ENCODE results near the gene XPO6.

Gene XPO6

DNA sequence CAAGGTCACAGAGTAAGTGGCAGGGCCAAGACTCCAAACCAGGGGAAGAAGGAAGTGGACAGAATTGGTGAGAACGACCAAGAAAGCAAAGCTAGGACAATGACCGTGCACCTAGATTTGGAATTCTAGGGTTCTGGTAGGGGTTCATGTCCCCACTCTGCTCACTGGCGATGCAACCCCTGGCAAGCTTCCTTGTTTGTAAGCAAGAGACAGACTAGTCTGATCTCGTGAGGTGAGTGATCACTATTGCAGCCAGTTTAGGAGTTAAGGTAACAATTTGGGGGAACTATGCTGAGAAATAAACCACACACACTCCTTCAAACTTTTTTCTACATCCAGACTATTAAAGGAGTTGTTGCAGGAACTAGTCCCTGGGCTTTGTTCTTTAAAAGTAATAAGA, 48.1 kb downstream of the XPO6 start:
- TF ChIP-seq GATA3 (IDR thresholded peaks at IDR 0.05; ENCODE audit: low read depth, low read length) (no peak), GATA2 (IDR thresholded peaks at IDR 0.05; ENCODE audit: low read depth, low read length) (no peak)

DNA sequence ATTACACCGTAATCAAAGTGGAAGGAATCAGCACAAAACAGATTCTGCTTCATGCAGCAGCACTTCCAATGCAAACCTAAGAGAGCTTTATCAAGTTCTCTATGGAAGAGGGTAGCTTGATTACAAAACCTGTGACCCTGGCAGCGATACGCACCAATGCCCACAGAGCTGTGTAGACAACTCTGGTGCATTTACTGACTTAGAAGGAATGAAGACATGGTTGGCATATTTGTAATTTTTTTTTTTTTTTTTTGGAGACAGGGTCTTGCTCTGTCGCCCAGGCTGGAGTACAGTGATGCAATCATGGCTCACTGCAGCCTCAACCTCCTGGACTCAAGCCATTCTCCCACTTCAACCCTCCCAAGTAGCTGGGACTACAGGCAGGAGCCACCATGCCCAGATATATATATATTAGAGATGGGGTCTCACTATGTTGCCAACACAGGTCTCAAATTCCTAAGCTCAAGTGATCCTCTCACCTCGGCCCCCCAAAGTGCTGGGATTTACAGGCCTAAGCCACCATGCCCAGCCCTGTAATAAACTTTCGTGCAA, 49.4 kb downstream of the XPO6 start:
- TF ChIP-seq GATA2 (IDR thresholded peaks at IDR 0.05; ENCODE audit: low read depth, low read length): no peak
- TF ChIP-seq GATA3 (IDR thresholded peaks at IDR 0.05; ENCODE audit: low read depth, low read length): no peak

DNA sequence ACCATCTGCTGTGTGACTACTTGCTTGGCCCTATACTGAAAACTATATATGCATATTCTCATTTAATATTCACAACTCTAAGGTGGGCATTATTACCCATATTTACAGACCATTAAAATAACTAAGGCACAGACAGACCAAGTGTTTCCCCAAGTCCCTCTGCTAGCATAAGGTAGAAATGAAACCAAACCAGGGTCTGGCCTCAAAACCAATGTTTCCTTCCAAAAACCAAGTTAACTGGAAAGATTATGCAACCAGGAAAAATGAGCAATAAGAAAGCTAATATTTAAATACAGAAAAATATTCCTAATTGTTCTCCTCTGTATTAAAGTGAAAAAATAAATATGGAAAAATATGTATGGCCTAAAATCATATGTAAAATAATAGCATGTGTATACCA, 50.1 kb downstream of the XPO6 start:
- TF ChIP-seq GATA2 (IDR thresholded peaks at IDR 0.05; ENCODE audit: low read depth, low read length): no peak
- TF ChIP-seq GATA3 (IDR thresholded peaks at IDR 0.05; ENCODE audit: low read depth, low read length): no peak

DNA sequence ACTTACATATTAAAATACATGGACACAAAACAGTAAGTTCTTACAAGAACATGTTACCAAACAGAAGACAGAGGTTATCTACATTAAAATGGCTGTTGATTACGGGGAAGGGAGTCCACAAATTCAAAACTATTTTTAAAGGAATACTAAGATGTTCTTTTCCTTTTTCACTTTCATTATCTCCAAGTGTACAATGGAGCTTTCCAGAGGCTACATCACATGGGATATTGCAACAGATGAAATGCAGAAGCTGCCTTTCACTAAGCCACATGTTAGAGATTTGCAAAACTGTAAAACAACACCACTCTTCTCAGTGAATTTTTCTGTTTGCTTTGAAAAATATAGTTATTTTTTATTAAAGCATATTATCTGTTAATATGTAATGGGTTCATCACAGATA, 53.6 kb downstream of the XPO6 start:
- no peak for TF ChIP-seq GATA3 (IDR thresholded peaks at IDR 0.05; ENCODE audit: low read depth, low read length)
- TF ChIP-seq GATA2 (IDR thresholded peaks at IDR 0.05; ENCODE audit: low read depth, low read length): no peak

DNA sequence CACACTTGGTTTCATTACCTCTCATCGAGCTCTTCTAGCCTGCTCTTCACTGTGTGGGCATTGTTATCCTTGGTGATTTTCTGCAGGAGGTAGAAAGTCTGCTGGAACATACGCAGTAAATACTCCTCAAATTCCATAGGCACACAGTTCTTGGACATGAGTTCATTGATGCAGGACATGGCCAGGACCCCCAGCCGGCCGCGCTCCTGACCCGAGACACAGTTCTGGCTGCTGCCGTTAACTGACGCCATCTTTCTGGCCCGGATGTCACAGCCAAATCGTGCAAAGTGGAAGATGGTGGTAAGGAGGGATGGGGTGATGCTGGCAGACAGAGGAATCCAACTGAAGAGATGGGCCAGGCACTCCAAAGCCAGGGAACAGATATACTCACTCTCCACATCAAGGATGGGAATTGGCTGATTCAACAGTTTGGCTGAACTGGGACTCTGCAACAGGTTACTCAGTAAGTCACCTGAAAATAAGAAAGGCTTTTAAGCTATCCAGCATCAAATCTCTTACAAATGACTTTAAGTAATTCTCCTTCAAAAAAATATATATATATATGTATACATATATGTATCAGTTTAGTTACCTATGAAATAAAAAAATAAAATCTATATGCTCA, 55.6 kb downstream of the XPO6 start:
- TF ChIP-seq GATA3 (IDR thresholded peaks at IDR 0.05; ENCODE audit: low read depth, low read length): no peak
- no peak for TF ChIP-seq GATA2 (IDR thresholded peaks at IDR 0.05; ENCODE audit: low read depth, low read length)

DNA sequence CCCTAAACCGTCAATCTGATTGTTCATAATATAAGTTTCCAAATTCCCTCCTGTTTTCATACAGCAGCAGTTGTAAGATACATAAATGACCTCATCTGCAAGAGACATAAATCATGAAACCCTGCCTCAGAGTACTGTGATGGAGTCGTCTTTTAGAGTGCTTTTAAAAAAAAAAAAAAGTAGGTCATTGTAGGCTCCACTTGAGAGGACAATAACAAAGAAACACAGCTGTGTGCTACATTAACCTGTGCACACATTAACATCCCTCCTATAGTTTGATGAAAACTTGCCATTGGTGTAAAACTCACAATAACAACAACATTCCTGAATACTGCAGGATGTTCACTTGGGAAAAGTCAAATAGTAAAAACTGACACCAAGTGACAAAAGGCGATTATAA, 56.5 kb downstream of the XPO6 start:
- TF ChIP-seq GATA3 (IDR thresholded peaks at IDR 0.05; ENCODE audit: low read depth, low read length) (no peak), GATA2 (IDR thresholded peaks at IDR 0.05; ENCODE audit: low read depth, low read length) (no peak)

DNA sequence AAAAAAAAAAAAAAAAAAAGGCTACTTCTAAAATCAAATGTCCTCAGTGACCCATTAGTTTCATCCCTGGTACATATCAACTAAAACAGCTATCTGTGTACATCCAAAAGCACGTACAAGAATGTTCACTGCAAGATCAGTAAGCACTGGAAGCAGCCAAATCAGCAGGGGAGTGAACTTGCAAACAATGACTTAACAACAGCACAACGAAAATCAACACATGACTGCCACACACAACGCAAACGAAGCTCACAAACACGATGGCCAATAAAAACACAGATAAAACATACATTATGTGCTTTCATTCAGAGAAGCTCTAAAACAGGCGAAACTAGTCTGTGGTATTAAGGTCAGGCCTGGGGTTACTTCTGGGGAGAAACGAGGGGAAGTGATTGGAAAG, 60.6 kb downstream of the XPO6 start:
- TF ChIP-seq GATA2 (IDR thresholded peaks at IDR 0.05; ENCODE audit: low read depth, low read length) (no peak), GATA3 (IDR thresholded peaks at IDR 0.05; ENCODE audit: low read depth, low read length) (no peak)

DNA sequence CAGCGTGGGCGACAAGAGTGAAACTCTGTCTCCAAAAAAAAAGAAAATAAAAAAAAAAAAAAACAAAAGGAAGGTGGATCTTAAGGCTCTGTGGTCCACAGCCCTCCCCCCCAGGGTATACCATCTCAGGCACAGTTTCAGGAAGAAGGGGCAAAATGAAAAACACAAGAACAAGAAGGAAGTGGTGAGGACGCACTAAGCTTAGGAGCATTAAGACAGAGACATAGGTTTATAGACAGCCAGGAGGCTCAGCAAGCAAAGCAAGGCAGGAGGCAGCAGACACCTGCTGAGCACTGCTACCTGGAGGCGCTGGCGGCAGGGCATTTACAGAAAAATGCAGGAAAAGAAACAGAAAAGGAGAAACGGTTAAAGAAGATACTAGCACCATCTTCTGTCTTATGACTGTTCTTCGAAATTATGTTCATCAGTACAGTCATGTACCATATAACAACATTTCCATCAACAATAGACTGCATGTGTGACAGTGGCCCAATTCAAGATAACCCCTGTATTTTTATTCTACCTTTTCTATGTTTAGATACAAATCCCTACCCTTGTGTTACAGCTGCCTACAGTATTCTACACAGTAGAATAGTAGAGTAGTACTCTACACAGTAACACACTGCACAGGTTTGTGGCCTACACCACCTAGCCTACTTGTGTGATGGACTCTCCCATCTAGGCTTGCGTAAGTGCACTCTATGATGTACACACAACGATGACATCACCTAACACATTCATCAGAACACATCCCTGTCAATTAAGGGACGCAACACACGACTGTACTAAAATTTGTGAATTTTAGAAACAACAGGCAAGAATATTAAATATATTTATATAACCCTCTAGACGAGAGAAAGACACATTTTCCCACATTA, 62.5 kb downstream of the XPO6 start:
- TF ChIP-seq GATA2 (IDR thresholded peaks at IDR 0.05; ENCODE audit: low read depth, low read length) (no peak), GATA3 (IDR thresholded peaks at IDR 0.05; ENCODE audit: low read depth, low read length) (no peak)

DNA sequence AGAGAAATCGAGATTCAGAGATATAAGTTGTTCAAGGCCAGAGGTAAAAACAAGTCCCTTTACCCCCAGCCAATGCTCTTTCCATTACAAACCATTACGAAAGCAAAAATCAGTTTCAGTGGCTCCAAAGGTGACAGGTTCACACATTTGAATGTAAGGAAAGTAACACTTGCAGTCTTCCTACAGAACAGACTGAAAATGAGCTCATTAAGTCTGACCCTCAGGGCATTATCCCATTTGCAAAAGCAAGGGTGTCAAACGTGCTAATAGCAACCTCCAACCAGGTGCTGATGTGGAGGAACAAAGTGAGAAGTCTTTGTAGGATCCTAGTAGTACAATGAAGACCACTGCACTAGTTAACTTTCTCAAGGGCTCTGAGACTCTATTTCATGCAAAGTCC, 65.2 kb downstream of the XPO6 start:
- TF ChIP-seq GATA3 (IDR thresholded peaks at IDR 0.05; ENCODE audit: low read depth, low read length) (no peak), GATA2 (IDR thresholded peaks at IDR 0.05; ENCODE audit: low read depth, low read length) (no peak)

DNA sequence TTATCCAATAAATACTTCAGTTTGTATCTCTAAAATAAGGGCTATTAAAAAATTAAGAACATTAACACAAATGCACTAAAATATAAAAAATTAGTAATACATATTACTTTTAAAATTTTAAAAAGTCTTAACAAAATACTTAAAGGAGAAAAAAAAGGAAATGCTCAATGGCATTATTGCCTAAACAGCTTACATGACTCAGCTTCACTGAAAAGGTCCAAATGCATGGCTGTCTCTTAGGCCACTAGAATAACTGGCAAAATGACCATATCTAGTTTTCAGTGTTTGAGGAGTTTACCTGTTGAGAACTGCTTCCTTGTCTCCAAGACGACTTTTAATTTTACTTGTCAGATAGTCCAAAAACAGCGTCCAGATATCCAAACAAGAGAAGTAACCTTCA, 66.0 kb downstream of the XPO6 start:
- no peak for TF ChIP-seq GATA2 (IDR thresholded peaks at IDR 0.05; ENCODE audit: low read depth, low read length)
- TF ChIP-seq GATA3 (IDR thresholded peaks at IDR 0.05; ENCODE audit: low read depth, low read length): no peak

DNA sequence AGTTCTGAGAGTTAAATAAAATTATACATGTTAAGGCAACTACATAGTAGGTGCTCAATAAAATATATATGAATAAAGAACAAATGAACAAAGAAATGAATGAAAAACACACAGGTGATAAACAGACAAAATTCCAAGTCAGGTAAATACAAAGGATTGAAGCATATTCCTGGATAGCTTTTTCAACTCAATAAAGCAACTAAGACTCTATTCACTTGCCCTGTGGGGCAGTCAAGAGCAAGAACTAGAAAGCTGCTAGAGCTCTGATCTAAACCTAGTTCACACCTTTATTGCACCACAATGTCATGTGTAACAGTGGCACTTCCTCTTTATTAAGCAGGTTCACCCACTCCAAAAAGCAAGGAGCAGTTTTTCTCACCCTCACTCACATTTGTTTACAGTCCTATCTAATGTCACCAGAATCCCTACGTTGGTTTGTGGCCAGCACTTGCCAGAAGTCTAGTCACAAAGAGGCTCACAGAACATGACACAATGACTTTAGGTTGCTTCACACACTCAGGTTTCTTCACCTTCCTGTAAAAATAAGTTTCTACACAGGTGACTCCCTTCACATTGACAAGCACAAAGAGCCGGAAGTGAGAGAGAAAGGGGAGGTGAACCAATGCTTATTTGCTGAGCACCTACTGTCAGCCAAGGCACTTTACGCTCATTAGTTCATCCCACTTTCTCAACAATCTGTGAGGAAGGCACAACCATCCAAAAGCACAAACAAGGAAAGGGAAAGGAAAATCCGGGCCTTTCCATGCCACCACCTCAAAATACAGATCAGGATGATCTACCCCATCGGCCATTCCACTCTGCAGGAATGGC, 70.8 kb downstream of the XPO6 start:
- no peak for TF ChIP-seq GATA3 (IDR thresholded peaks at IDR 0.05; ENCODE audit: low read depth, low read length)
- no peak for TF ChIP-seq GATA2 (IDR thresholded peaks at IDR 0.05; ENCODE audit: low read depth, low read length)

DNA sequence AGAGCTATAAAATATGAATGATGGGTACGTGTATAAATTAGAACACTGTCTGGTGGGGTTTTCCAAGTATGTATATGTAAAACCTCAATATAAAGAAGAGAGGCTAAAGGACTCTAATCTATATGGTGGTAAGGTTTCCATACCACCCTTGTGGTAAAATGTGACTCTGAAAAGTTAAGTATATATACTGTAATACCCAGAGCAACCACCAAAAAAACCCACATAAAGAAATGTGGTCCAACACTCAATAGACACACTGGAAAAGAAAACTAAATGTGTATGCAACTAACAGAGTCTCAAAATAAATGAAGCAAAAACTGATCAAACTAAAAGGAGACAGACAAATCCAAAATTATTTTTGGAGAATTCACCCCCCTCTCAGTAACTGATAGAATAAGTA, 72.2 kb downstream of the XPO6 start:
- TF ChIP-seq GATA3 (IDR thresholded peaks at IDR 0.05; ENCODE audit: low read depth, low read length) (no peak), GATA2 (IDR thresholded peaks at IDR 0.05; ENCODE audit: low read depth, low read length) (no peak)

DNA sequence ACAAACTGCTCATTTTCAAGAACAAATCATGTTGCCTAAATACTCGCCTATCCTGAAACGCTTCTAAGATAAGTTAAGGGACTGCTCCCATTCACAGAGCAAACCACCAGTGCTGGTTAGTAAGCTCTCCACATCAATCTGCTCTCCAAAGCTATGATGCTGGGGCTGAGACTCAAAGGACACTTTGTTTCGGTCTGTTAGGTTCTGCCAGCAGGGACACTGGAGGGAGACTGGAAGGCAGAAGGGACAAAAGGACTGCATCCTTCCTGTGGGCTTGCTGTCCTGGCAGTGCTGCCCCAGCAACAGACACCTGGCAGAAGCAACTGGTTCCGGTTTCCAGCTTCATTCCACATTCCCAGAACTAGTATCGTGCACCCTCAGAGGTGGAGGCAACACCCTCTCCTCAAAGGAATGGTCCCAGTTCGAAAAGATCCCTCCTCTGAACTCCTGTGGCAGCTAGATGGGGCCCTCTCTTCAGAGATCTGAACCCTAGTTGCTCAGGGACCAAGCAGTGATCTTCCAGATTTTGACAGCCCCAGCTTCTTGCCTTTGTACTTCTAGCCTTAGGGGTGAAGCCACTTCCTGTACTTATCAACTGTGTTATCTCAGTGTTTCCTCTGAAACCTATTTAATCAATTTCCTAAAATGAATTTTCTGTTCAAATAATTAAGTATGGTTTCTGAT, 74.9 kb downstream of the XPO6 start:
- TF ChIP-seq GATA2 (IDR thresholded peaks at IDR 0.05; ENCODE audit: low read depth, low read length) (no peak), GATA3 (IDR thresholded peaks at IDR 0.05; ENCODE audit: low read depth, low read length) (no peak)

DNA sequence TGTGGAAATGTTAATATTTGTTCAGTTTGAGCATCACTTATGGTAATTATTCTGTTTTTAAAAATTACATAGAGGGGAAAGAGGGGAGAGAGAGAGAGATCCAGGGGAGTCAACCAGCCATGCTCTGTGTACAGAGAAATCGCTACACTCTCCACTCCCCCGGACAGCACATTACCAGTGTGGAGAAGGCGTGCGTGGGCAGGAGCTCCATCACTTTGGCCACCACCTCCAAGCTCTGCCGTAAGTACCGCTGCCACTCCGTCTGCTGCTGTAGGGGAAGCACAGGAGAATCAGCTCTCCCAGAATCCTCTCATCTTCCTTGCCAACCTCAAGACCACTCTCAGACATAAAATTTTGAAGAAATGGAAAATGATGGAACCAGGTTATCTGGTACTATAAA, 78.1 kb downstream of the XPO6 start:
- TF ChIP-seq GATA2 (IDR thresholded peaks at IDR 0.05; ENCODE audit: low read depth, low read length) (no peak), GATA3 (IDR thresholded peaks at IDR 0.05; ENCODE audit: low read depth, low read length) (no peak)
